ENCODE results near the gene KDM2B.

The KDM2B gene

GRCh38 chr12:121440768-121441167, 140.1 kb downstream of the KDM2B start:
- H3K27me3 ChIP-seq (replicated peaks; ENCODE audit: insufficient read depth, low read length): no peaks in the 10 kb centered on the region
- no peak for DNase-seq
- H3K4me2 ChIP-seq (ENCODE audit: low read depth, low read length): no peak overlapping the region
- TF ChIP-seq EZH2phosphoT487 (IDR thresholded peaks at IDR 0.05; ENCODE audit: low read length) (no peak), EZH2 (optimal IDR thresholded peaks at IDR 0.05; ENCODE audit: low read depth, low read length) (no peak), CTCF (IDR thresholded peaks at IDR 0.05; ENCODE audit: low read length) (no peak)
- no peaks in the 10 kb centered on the region for H3K36me3 ChIP-seq (replicated peaks; ENCODE audit: insufficient read depth, low read length)
- H3K4me3 ChIP-seq (ENCODE audit: low read length): no peak overlapping the region
- H2AFZ ChIP-seq (ENCODE audit: low read length): no peak overlapping the region
- H3K4me1 ChIP-seq (ENCODE audit: low read length): no peaks in the 10 kb centered on the region
- H3K9me2 ChIP-seq (replicated peaks; ENCODE audit: insufficient read depth, low read length): no peaks in the 10 kb centered on the region
- no peaks in the 10 kb centered on the region for H3K9me3 ChIP-seq (replicated peaks; ENCODE audit: insufficient read depth, low read length)
- H3K9ac ChIP-seq (ENCODE audit: low read length): no peak overlapping the region
- no peaks in the 10 kb centered on the region for H3F3A ChIP-seq (ENCODE audit: insufficient read depth, low read length)
- H3K27ac ChIP-seq (ENCODE audit: low read length): no peak overlapping the region
- no peaks in the 10 kb centered on the region for H3K79me2 ChIP-seq (ENCODE audit: low read length)
- no peaks in the 10 kb centered on the region for H4K20me1 ChIP-seq (ENCODE audit: insufficient read depth, low read length)

GRCh38 chr12:121439715-121440114, 141.1 kb downstream of the KDM2B start:
- no peak for DNase-seq
- Histone ChIP-seq H3K9me3 (replicated peaks; ENCODE audit: insufficient read depth, low read length) (no peaks in the 10 kb centered on the region), H3K4me3 (ENCODE audit: low read length) (no peak overlapping the region), H3K36me3 (replicated peaks; ENCODE audit: insufficient read depth, low read length) (no peaks in the 10 kb centered on the region), H3K4me1 (ENCODE audit: low read length) (no peaks in the 10 kb centered on the region), H3K27me3 (replicated peaks; ENCODE audit: insufficient read depth, low read length) (no peaks in the 10 kb centered on the region), H3F3A (ENCODE audit: insufficient read depth, low read length) (no peaks in the 10 kb centered on the region), H3K79me2 (ENCODE audit: low read length) (no peaks in the 10 kb centered on the region), H4K20me1 (ENCODE audit: insufficient read depth, low read length) (no peaks in the 10 kb centered on the region), H3K4me2 (ENCODE audit: low read depth, low read length) (no peak overlapping the region), H3K9me2 (replicated peaks; ENCODE audit: insufficient read depth, low read length) (no peaks in the 10 kb centered on the region), H3K27ac (ENCODE audit: low read length) (no peak overlapping the region), H2AFZ (ENCODE audit: low read length) (no peak overlapping the region), H3K9ac (ENCODE audit: low read length) (no peak overlapping the region)
- no peak for TF ChIP-seq EZH2 (optimal IDR thresholded peaks at IDR 0.05; ENCODE audit: low read depth, low read length)
- TF ChIP-seq EZH2phosphoT487 (IDR thresholded peaks at IDR 0.05; ENCODE audit: low read length): no peak
- no peak for TF ChIP-seq CTCF (IDR thresholded peaks at IDR 0.05; ENCODE audit: low read length)

GRCh38 chr12:121438905-121439304, 141.9 kb downstream of the KDM2B start:
- Histone ChIP-seq H3K4me2 (ENCODE audit: low read depth, low read length) (no peak overlapping the region), H3K9ac (ENCODE audit: low read length) (no peak overlapping the region), H3K9me3 (replicated peaks; ENCODE audit: insufficient read depth, low read length) (no peaks in the 10 kb centered on the region), H2AFZ (ENCODE audit: low read length) (no peak overlapping the region), H3K4me1 (ENCODE audit: low read length) (no peaks in the 10 kb centered on the region), H4K20me1 (ENCODE audit: insufficient read depth, low read length) (no peaks in the 10 kb centered on the region), H3K9me2 (replicated peaks; ENCODE audit: insufficient read depth, low read length) (no peaks in the 10 kb centered on the region), H3K36me3 (replicated peaks; ENCODE audit: insufficient read depth, low read length) (no peaks in the 10 kb centered on the region), H3K27me3 (replicated peaks; ENCODE audit: insufficient read depth, low read length) (no peaks in the 10 kb centered on the region), H3K27ac (ENCODE audit: low read length) (no peak overlapping the region), H3K4me3 (ENCODE audit: low read length) (no peak overlapping the region), H3K79me2 (ENCODE audit: low read length) (no peaks in the 10 kb centered on the region), H3F3A (ENCODE audit: insufficient read depth, low read length) (no peaks in the 10 kb centered on the region)
- TF ChIP-seq CTCF (IDR thresholded peaks at IDR 0.05; ENCODE audit: low read length): no peak
- TF ChIP-seq EZH2 (optimal IDR thresholded peaks at IDR 0.05; ENCODE audit: low read depth, low read length): no peak
- TF ChIP-seq EZH2phosphoT487 (IDR thresholded peaks at IDR 0.05; ENCODE audit: low read length): no peak
- DNase-seq: no peak

Measured in MM.1S (cell line).